Measurements from ENCODE around the gene CST1.

GRCh38 chr20:23765578-23765977 lies 14.8 kb upstream of the CST1 start:
- TF ChIP-seq GATA3 (IDR thresholded peaks at IDR 0.05; ENCODE audit: low read depth, low read length) (no peak), GATA2 (IDR thresholded peaks at IDR 0.05; ENCODE audit: low read depth, low read length) (no peak)

All from SH-SY5Y (cell line).